GM19043 (cell line): ENCODE measurements around the gene PTPN21.

Source experiments
- ATAC-seq: cut with Tn5 transposase; IDR thresholded peaks from one replicate; pipeline ENCODE4 v1.9.1; 2021; ENCODE audit warnings: low read depth; ENCODE audit not compliant: unreplicated experiment

Gene PTPN21

GRCh38 chr14:88473791-88474190, 81.0 kb downstream of the PTPN21 start:
- ATAC-seq: no peak

GRCh38 chr14:88470542-88471440, 84.0 kb downstream of the PTPN21 start:
- no peak for ATAC-seq

GRCh38 chr14:88468406-88468805, 86.4 kb downstream of the PTPN21 start:
- ATAC-seq: no peak

GRCh38 chr14:88463318-88463717, 91.5 kb downstream of the PTPN21 start:
- ATAC-seq: no peak

GRCh38 chr14:88454886-88455285, 99.9 kb downstream of the PTPN21 start:
- ATAC-seq: no peak

- no peak for ATAC-seq
Observed at GRCh38 chr14:88452231-88452630, 102.6 kb downstream of the PTPN21 start.

- no peak for ATAC-seq
Observed at GRCh38 chr14:88439088-88439487, 115.7 kb downstream of the PTPN21 start.

GRCh38 chr14:88437658-88438057, 117.1 kb downstream of the PTPN21 start:
- no peak for ATAC-seq

- no peak for ATAC-seq
Observed at GRCh38 chr14:88430976-88431375, 123.8 kb downstream of the PTPN21 start.

- no peak for ATAC-seq
Observed at GRCh38 chr14:88426271-88426670, 128.5 kb downstream of the PTPN21 start.

- ATAC-seq: no peak
Observed at GRCh38 chr14:88424573-88424972, 130.2 kb downstream of the PTPN21 start.

- ATAC-seq: no peak
Observed at GRCh38 chr14:88422919-88423650, 131.7 kb downstream of the PTPN21 start.

- ATAC-seq: no peak
Observed at GRCh38 chr14:88422047-88422446, 132.8 kb downstream of the PTPN21 start.

GRCh38 chr14:88421286-88421685, 133.5 kb downstream of the PTPN21 start:
- no peak for ATAC-seq

GRCh38 chr14:88420187-88420586, 134.6 kb downstream of the PTPN21 start:
- ATAC-seq: no peak

GRCh38 chr14:88417594-88417993, 137.2 kb downstream of the PTPN21 start:
- no peak for ATAC-seq
